WTC11 (cell line): ENCODE measurements around the gene VPS4B. TPM values are rescaled to one million over a fixed set of nuclear protein-coding genes. Genes with fewer than 3 reads are reported as not detected.

Source experiments
- ATAC-seq: fragments of 200-7000 bp; cut with Tn5 transposase; 2 replicates; pipeline ENCODE4 v1.10.0; 2021; ENCODE audit warnings: mild to moderate bottlenecking, moderate library complexity
- CTCF ChIA-PET: fragments of 300-600 bp; sonication (Branson Sonifier 250); formaldehyde crosslinking; loops from one replicate; lab custom pipeline; 2021; ENCODE audit warnings: antibody characterized with exemption; lab: Charles Lee
- POLR2A ChIA-PET: fragments of 350-600 bp; sonication (Branson Sonifier 250); formaldehyde crosslinking; loops from one replicate; lab custom pipeline; 2021; ENCODE audit warnings: antibody characterized with exemption; lab: Charles Lee
- DNase-seq: peaks from one replicate; pipeline ENCODE4 v3.0.0; 2021; ENCODE audit warnings: low spot score
- H3K27ac Mint-ChIP-seq: 2 replicates; pipeline ENCODE4 v1.8.0; 2021; ENCODE audit warnings: mixed read lengths
- H3K27me3 Mint-ChIP-seq: 2 replicates; pipeline ENCODE4 v1.8.0; 2021; ENCODE audit warnings: low read depth, mild to moderate bottlenecking, moderate library complexity, mixed read lengths
- H3K36me3 Mint-ChIP-seq: 2 replicates; pipeline ENCODE4 v1.8.0; 2021; ENCODE audit warnings: mixed read lengths
- H3K4me1 Mint-ChIP-seq: 2 replicates; pipeline ENCODE4 v1.8.0; 2022; ENCODE audit warnings: mixed read lengths
- H3K4me3 Mint-ChIP-seq: 2 replicates; pipeline ENCODE4 v1.8.0; 2021; ENCODE audit warnings: mild to moderate bottlenecking, moderate library complexity, mixed read lengths
- H3K9me3 Mint-ChIP-seq: 2 replicates; pipeline ENCODE4 v1.8.0; 2021; ENCODE audit warnings: mixed read lengths
- ARID4B ChIP-seq: sonication (generic); formaldehyde crosslinking; IDR thresholded peaks from 2 replicates; pipeline ENCODE4 v1.8.0; 2023; ENCODE audit warnings: missing genetic modification reagents, mild to moderate bottlenecking, borderline replicate concordance
- ATF2 ChIP-seq: sonication (generic); formaldehyde crosslinking; IDR thresholded peaks from 2 replicates; pipeline ENCODE4 v1.8.1; 2022; ENCODE audit warnings: low read depth, missing genetic modification reagents, borderline replicate concordance
- ELF4 ChIP-seq: sonication (generic); formaldehyde crosslinking; IDR thresholded peaks from 2 replicates; pipeline ENCODE4 v1.8.1; 2022; ENCODE audit warnings: low read depth, mild to moderate bottlenecking, moderate library complexity, missing genetic modification reagents
- ERG ChIP-seq: fragments of 250-450 bp; sonication (Bioruptor Pico); IDR thresholded peaks from 2 replicates; pipeline ENCODE4 v1.8.0; 2021; ENCODE audit warnings: mild to moderate bottlenecking
- ESRRA ChIP-seq: sonication (generic); formaldehyde crosslinking; IDR thresholded peaks from 2 replicates; pipeline ENCODE4 v1.8.1; 2022; ENCODE audit warnings: mild to moderate bottlenecking, missing genetic modification reagents, borderline replicate concordance
- ETV6 ChIP-seq: sonication (generic); formaldehyde crosslinking; IDR thresholded peaks from 2 replicates; pipeline ENCODE4 v1.8.1; 2022; ENCODE audit warnings: mild to moderate bottlenecking, missing genetic modification reagents
- IRF1 ChIP-seq: sonication (generic); formaldehyde crosslinking; IDR thresholded peaks from 2 replicates; pipeline ENCODE4 v1.8.0; 2023; ENCODE audit warnings: missing genetic modification reagents
- NFATC4 ChIP-seq: fragments of 250-450 bp; sonication (Bioruptor Pico); IDR thresholded peaks from 2 replicates; pipeline ENCODE4 v1.9.0; 2021; ENCODE audit warnings: mild to moderate bottlenecking
- NR2C2 ChIP-seq: sonication (generic); formaldehyde crosslinking; IDR thresholded peaks from 2 replicates; pipeline ENCODE4 v1.8.0; 2022; ENCODE audit warnings: mild to moderate bottlenecking, missing genetic modification reagents
- SMAD4 ChIP-seq: sonication (generic); formaldehyde crosslinking; IDR thresholded peaks from 2 replicates; pipeline ENCODE4 v1.8.0; 2022; ENCODE audit warnings: mild to moderate bottlenecking, missing genetic modification reagents
- SOX15 ChIP-seq: fragments of 250-450 bp; sonication (Bioruptor Pico); IDR thresholded peaks from 2 replicates; pipeline ENCODE4 v1.9.0; 2021; ENCODE audit warnings: mild to moderate bottlenecking
- SP1 ChIP-seq: sonication (generic); formaldehyde crosslinking; conservative IDR thresholded peaks from 2 replicates; pipeline ENCODE4 v1.8.1; 2022; ENCODE audit warnings: missing genetic modification reagents
- TEAD4 ChIP-seq: sonication (generic); formaldehyde crosslinking; IDR thresholded peaks from 2 replicates; pipeline ENCODE4 v1.8.0; 2022; ENCODE audit warnings: mild to moderate bottlenecking, missing genetic modification reagents
- USF1 ChIP-seq: sonication (generic); formaldehyde crosslinking; IDR thresholded peaks from 2 replicates; pipeline ENCODE4 v1.8.0; 2022; ENCODE audit warnings: mild to moderate bottlenecking, missing genetic modification reagents
- ZBTB43 ChIP-seq: sonication (generic); formaldehyde crosslinking; IDR thresholded peaks from 2 replicates; pipeline ENCODE4 v1.8.1; 2023; ENCODE audit warnings: mild to moderate bottlenecking, missing genetic modification reagents
- ZNF138 ChIP-seq: sonication (generic); formaldehyde crosslinking; conservative IDR thresholded peaks from 2 replicates; pipeline ENCODE4 v1.8.1; 2022; ENCODE audit warnings: mild to moderate bottlenecking, moderate library complexity, missing genetic modification reagents
- ZNF263 ChIP-seq: sonication (generic); formaldehyde crosslinking; IDR thresholded peaks from 2 replicates; pipeline ENCODE4 v1.8.1; 2022; ENCODE audit warnings: low read depth, mild to moderate bottlenecking, moderate library complexity, missing genetic modification reagents
- ZNF425 ChIP-seq: fragments of 250-450 bp; sonication (Bioruptor Pico); conservative IDR thresholded peaks from 2 replicates; pipeline ENCODE4 v1.9.0; 2021; ENCODE audit warnings: mild to moderate bottlenecking
- total RNA-seq: library from RNA; stranded (reverse); gene quantifications from 3 replicates; pipeline ENCODE4 v1.2.3, GENCODE V29; 2021

The VPS4B gene
- total RNA-seq, 1 experiment from 2014 or later, result 37.8 TPM

GRCh38 chr18:63445037-63445436 lies 22.8 kb upstream of the VPS4B start:
- TF ChIP-seq SP1 (CRISPR knock-in tag), result no peak
- no peak for TF ChIP-seq IRF1 (CRISPR knock-in tag)
- TF ChIP-seq ATF2, result no peak
- TF ChIP-seq NFATC4 (CRISPR knock-in tag), result no peak
- TF ChIP-seq SMAD4 (CRISPR knock-in tag), result no peak
- TF ChIP-seq ZNF425, result no peak
- TF ChIP-seq ESRRA (CRISPR knock-in tag), result no peak
- no peak for TF ChIP-seq ZBTB43 (CRISPR knock-in tag)
- TF ChIP-seq USF1 (CRISPR knock-in tag), result no peak
- TF ChIP-seq ZNF263, result no peak
- no peak for TF ChIP-seq SOX15 (CRISPR knock-in tag)
- TF ChIP-seq ERG (CRISPR knock-in tag), result no peak
- no peaks in the 10 kb centered on the region for H3K36me3 Mint-ChIP-seq
- no peak overlapping the region for H3K4me3 Mint-ChIP-seq
- peaks cover 4% of the 10 kb centered on the region; the same call in 1 of the 2 replicates for H3K9me3 Mint-ChIP-seq
- ChIA-PET CTCF (interaction anchor here (1.0 to 1.1 kb wide), 2 partner anchors 122 to 399 kb away, joined by 3 read pairs; no protein-coding TSS in a partner anchor), POLR2A (no interaction called here)
- no peak overlapping the region for H3K27ac Mint-ChIP-seq
- H3K4me1 Mint-ChIP-seq, result no peaks in the 10 kb centered on the region
- ATAC-seq, result no peak
- no peaks in the 10 kb centered on the region for H3K27me3 Mint-ChIP-seq
- DNase-seq, result no peak

GRCh38 chr18:63444580-63444979 lies 22.3 kb upstream of the VPS4B start:
- no peak overlapping the region for H3K27ac Mint-ChIP-seq
- ATAC-seq, result no peak
- no peak for TF ChIP-seq ETV6 (CRISPR knock-in tag)
- no peak for TF ChIP-seq ZNF138 (CRISPR knock-in tag)
- no peak for TF ChIP-seq ELF4 (CRISPR knock-in tag)
- TF ChIP-seq NR2C2 (CRISPR knock-in tag), result no peak
- TF ChIP-seq TEAD4 (CRISPR knock-in tag), result no peak
- no peak for TF ChIP-seq ARID4B (CRISPR knock-in tag)
- no peak for TF ChIP-seq SOX15 (CRISPR knock-in tag)
- no peaks in the 10 kb centered on the region for H3K36me3 Mint-ChIP-seq
- DNase-seq, result no peak
- H3K9me3 Mint-ChIP-seq, result peaks cover 4% of the 10 kb centered on the region; the same call in 1 of the 2 replicates
- no peaks in the 10 kb centered on the region for H3K4me1 Mint-ChIP-seq
- no peak overlapping the region for H3K4me3 Mint-ChIP-seq
- POLR2A ChIA-PET, result no interaction called here
- H3K27me3 Mint-ChIP-seq, result no peaks in the 10 kb centered on the region; the same call in 1 of the 2 replicates
- CTCF ChIA-PET, result interaction anchor here (1.0 to 1.1 kb wide), 2 partner anchors 122 to 399 kb away, joined by 3 read pairs; no protein-coding TSS in a partner anchor
